ENCODE results near the gene RETREG1.

The RETREG1 gene

GRCh38 chr5:16577677-16578076 lies 39.1 kb downstream of the RETREG1 start:
- Mint-ChIP-seq H3K27ac (no peak overlapping the region), H3K36me3 (no peaks in the 10 kb centered on the region), H3K4me1 (peaks cover 12% of the 10 kb centered on the region), H3K9me3 (no peaks in the 10 kb centered on the region), H3K4me3 (no peak overlapping the region)
- ATAC-seq (no peak), DNase-seq (ENCODE audit: low spot score in 2 of 2) (no peak)

- no peak for ATAC-seq
- DNase-seq (ENCODE audit: low spot score in 2 of 2) = no peak
- no peaks in the 10 kb centered on the region for H3K9me3 Mint-ChIP-seq
- H3K4me3 Mint-ChIP-seq = no peak overlapping the region
- H3K4me1 Mint-ChIP-seq = peaks cover 7% of the 10 kb centered on the region
- no peaks in the 10 kb centered on the region for H3K36me3 Mint-ChIP-seq
- no peak overlapping the region for H3K27ac Mint-ChIP-seq
Observed at GRCh38 chr5:16574789-16575721, 41.7 kb downstream of the RETREG1 start.

- no peak for ATAC-seq
- Mint-ChIP-seq H3K9me3 (no peaks in the 10 kb centered on the region), H3K4me1 (peaks cover 7% of the 10 kb centered on the region), H3K36me3 (no peaks in the 10 kb centered on the region), H3K27ac (no peak overlapping the region), H3K4me3 (no peak overlapping the region)
- DNase-seq (ENCODE audit: low spot score in 2 of 2) = no peak
Observed at GRCh38 chr5:16573401-16573800, 43.4 kb downstream of the RETREG1 start.

GRCh38 chr5:16572289-16573015 lies 44.3 kb downstream of the RETREG1 start:
- peaks cover 10% of the 10 kb centered on the region for H3K4me1 Mint-ChIP-seq
- H3K36me3 Mint-ChIP-seq = no peaks in the 10 kb centered on the region
- H3K9me3 Mint-ChIP-seq = no peaks in the 10 kb centered on the region
- DNase-seq (ENCODE audit: low spot score in 2 of 2) (no peak), ATAC-seq (no peak)
- no peak overlapping the region for H3K27ac Mint-ChIP-seq
- no peak overlapping the region for H3K4me3 Mint-ChIP-seq

GRCh38 chr5:16571016-16571415 lies 45.8 kb downstream of the RETREG1 start:
- Mint-ChIP-seq H3K27ac (no peak overlapping the region), H3K36me3 (no peaks in the 10 kb centered on the region), H3K4me3 (no peak overlapping the region), H3K9me3 (no peaks in the 10 kb centered on the region), H3K4me1 (peaks cover 16% of the 10 kb centered on the region)
- DNase-seq (ENCODE audit: low spot score in 2 of 2) (no peak), ATAC-seq (no peak)

GRCh38 chr5:16570121-16570815 lies 46.5 kb downstream of the RETREG1 start:
- peaks cover 16% of the 10 kb centered on the region for H3K4me1 Mint-ChIP-seq
- no peak overlapping the region for H3K4me3 Mint-ChIP-seq
- no peaks in the 10 kb centered on the region for H3K9me3 Mint-ChIP-seq
- H3K36me3 Mint-ChIP-seq = no peaks in the 10 kb centered on the region
- no peak overlapping the region for H3K27ac Mint-ChIP-seq
- ATAC-seq (no peak), DNase-seq (ENCODE audit: low spot score in 2 of 2) (no peak)

GRCh38 chr5:16568875-16569580 lies 47.8 kb downstream of the RETREG1 start:
- no peak for ATAC-seq
- Mint-ChIP-seq H3K9me3 (no peaks in the 10 kb centered on the region), H3K4me3 (no peak overlapping the region), H3K4me1 (peaks cover 11% of the 10 kb centered on the region), H3K36me3 (no peaks in the 10 kb centered on the region), H3K27ac (no peak overlapping the region)
- DNase-seq (ENCODE audit: low spot score in 2 of 2) = no peak

- Mint-ChIP-seq H3K4me1 (peaks cover 9% of the 10 kb centered on the region), H3K36me3 (no peaks in the 10 kb centered on the region), H3K4me3 (no peak overlapping the region), H3K9me3 (no peaks in the 10 kb centered on the region), H3K27ac (no peak overlapping the region)
- no peak for ATAC-seq
- no peak for DNase-seq (ENCODE audit: low spot score in 2 of 2)
Observed at GRCh38 chr5:16567365-16567764, 49.4 kb downstream of the RETREG1 start.

- Mint-ChIP-seq H3K36me3 (no peaks in the 10 kb centered on the region), H3K27ac (no peak overlapping the region), H3K4me1 (peaks cover 9% of the 10 kb centered on the region), H3K9me3 (no peaks in the 10 kb centered on the region), H3K4me3 (no peak overlapping the region)
- DNase-seq (ENCODE audit: low spot score in 2 of 2) (no peak), ATAC-seq (no peak)
Observed at GRCh38 chr5:16565118-16565517, 51.7 kb downstream of the RETREG1 start.

- Mint-ChIP-seq H3K4me1 (peaks cover 9% of the 10 kb centered on the region), H3K4me3 (no peak overlapping the region), H3K27ac (no peak overlapping the region), H3K9me3 (no peaks in the 10 kb centered on the region), H3K36me3 (no peaks in the 10 kb centered on the region)
- DNase-seq (ENCODE audit: low spot score in 2 of 2) (no peak), ATAC-seq (no peak)
Observed at GRCh38 chr5:16564248-16564867, 52.4 kb downstream of the RETREG1 start.

GRCh38 chr5:16563686-16564085 lies 53.1 kb downstream of the RETREG1 start:
- Mint-ChIP-seq H3K4me1 (peaks cover 9% of the 10 kb centered on the region), H3K27ac (no peak overlapping the region), H3K4me3 (no peak overlapping the region), H3K9me3 (no peaks in the 10 kb centered on the region), H3K36me3 (no peaks in the 10 kb centered on the region)
- no peak for ATAC-seq
- no peak for DNase-seq (ENCODE audit: low spot score in 2 of 2)

GRCh38 chr5:16561660-16562059 lies 55.1 kb downstream of the RETREG1 start:
- Mint-ChIP-seq H3K4me1 (no peaks in the 10 kb centered on the region), H3K4me3 (no peak overlapping the region), H3K9me3 (no peaks in the 10 kb centered on the region), H3K36me3 (no peaks in the 10 kb centered on the region), H3K27ac (no peak overlapping the region)
- ATAC-seq = no peak
- DNase-seq (ENCODE audit: low spot score in 2 of 2) = no peak

GRCh38 chr5:16559702-16560101 lies 57.1 kb downstream of the RETREG1 start:
- Mint-ChIP-seq H3K9me3 (no peaks in the 10 kb centered on the region), H3K4me3 (no peak overlapping the region), H3K4me1 (no peaks in the 10 kb centered on the region), H3K36me3 (no peaks in the 10 kb centered on the region), H3K27ac (no peak overlapping the region)
- no peak for ATAC-seq
- no peak for DNase-seq (ENCODE audit: low spot score in 2 of 2)

GRCh38 chr5:16558984-16559629 lies 57.7 kb downstream of the RETREG1 start:
- H3K36me3 Mint-ChIP-seq = no peaks in the 10 kb centered on the region
- no peak for DNase-seq (ENCODE audit: low spot score in 2 of 2)
- H3K9me3 Mint-ChIP-seq = no peaks in the 10 kb centered on the region
- no peak overlapping the region for H3K4me3 Mint-ChIP-seq
- no peak overlapping the region for H3K27ac Mint-ChIP-seq
- no peaks in the 10 kb centered on the region for H3K4me1 Mint-ChIP-seq
- ATAC-seq = no peak
